Keratinocyte (primary cell): ENCODE results near the gene ADAMTS2.

Experiments
- EZH2 ChIP-seq: IDR thresholded peaks from one replicate; pipeline ENCODE4 v1.6.1; 2012; ENCODE audit warnings: inconsistent platforms, mild to moderate bottlenecking, low read length, moderate library complexity
- TF ChIP-seq, protein P1 (sequence below), 3 experiments: IDR thresholded peaks in 1 of 3; conservative IDR thresholded peaks in 1 of 3; optimal IDR thresholded peaks in 1 of 3; 2 replicates in 2 of 3; 3 replicates in 1 of 3; pipeline versions ENCODE3 to v1.5.1; 2011; ENCODE audit warnings: low read length in 3 of 3, mild to moderate bottlenecking in 3 of 3, moderate library complexity in 2 of 3, control low read depth in 1 of 3, inconsistent platforms in 1 of 3; ENCODE audit not compliant: insufficient read depth in 2 of 3; ENCODE audit errors: extremely low read depth in 1 of 3

DNA sequence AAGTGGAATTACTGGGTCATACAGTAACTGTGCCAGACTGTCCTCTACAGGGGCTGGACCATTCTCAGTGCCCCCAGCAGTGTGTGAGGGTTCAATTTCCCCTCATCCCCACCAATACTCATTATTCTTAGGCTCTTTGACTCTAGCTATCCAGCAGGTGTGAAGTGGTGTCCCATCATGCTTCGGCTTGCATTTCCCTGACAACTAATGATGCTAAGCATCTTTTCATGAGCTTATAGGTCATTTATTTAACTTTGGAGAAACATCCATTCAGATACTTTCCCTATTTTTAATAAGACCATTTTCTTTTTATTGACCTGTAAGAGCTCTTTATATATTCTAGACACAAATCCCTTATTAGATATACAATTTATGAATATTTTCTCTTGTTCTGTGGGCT, 63.6 kb downstream of the ADAMTS2 start:
- TF ChIP-seq, protein P1, sequence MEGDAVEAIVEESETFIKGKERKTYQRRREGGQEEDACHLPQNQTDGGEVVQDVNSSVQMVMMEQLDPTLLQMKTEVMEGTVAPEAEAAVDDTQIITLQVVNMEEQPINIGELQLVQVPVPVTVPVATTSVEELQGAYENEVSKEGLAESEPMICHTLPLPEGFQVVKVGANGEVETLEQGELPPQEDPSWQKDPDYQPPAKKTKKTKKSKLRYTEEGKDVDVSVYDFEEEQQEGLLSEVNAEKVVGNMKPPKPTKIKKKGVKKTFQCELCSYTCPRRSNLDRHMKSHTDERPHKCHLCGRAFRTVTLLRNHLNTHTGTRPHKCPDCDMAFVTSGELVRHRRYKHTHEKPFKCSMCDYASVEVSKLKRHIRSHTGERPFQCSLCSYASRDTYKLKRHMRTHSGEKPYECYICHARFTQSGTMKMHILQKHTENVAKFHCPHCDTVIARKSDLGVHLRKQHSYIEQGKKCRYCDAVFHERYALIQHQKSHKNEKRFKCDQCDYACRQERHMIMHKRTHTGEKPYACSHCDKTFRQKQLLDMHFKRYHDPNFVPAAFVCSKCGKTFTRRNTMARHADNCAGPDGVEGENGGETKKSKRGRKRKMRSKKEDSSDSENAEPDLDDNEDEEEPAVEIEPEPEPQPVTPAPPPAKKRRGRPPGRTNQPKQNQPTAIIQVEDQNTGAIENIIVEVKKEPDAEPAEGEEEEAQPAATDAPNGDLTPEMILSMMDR (optimal IDR thresholded peaks at IDR 0.05 in 1 of 3, IDR thresholded peaks at IDR 0.05 in 1 of 3, conservative IDR thresholded peaks at IDR 0.05 in 1 of 3; ENCODE audit: extremely low read depth in 1 of 3, insufficient read depth in 2 of 3, low read length in 3 of 3): no peak
- TF ChIP-seq EZH2: no peak
